D721Med (cell line): ENCODE results near the gene HNRNPA3.
"Not testable (repeated sequence)": the region's sequence is repeated elsewhere in the genome, so short reads cannot be mapped to it uniquely, and the experiment has no call there.

Source experiments
- DNase-seq: peaks from one replicate; pipeline ENCODE4 v3.0.0; 2011; ENCODE audit warnings: low spot score; ENCODE audit not compliant: insufficient read length
- FAIRE-seq: peaks from 2 replicates; lab custom pipeline; 2011; peaks lifted over from hg19 to GRCh38; lab: Jason Lieb, UNC
- TF ChIP-seq, protein P1 (sequence below): IDR thresholded peaks from 2 replicates; pipeline ENCODE4 v1.5.1; 2012; ENCODE audit warnings: mild to moderate bottlenecking, control low read depth; ENCODE audit not compliant: insufficient read depth; ENCODE audit errors: missing control alignments

Gene HNRNPA3

DNA sequence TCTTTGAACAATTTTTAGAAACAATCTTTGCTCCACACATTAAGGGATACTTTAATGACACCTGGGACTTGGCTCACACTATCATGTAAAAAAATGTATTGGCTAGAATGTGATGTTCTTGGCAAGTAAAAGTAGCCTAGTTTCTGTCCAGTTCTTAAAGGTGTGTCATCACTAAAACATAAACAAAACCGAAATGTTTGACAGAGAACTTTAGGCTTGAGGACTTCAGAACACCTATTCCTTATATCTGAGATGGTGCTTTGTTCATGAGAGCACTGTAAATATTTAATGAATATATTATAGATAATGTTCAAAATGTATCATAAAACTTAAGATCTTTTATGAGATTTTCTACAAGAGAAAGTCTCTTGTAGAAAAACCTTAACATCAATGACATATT lies 19.8 kb upstream of the HNRNPA3 start:
- FAIRE-seq (no peak), DNase-seq (no peak)
- TF ChIP-seq, protein P1, sequence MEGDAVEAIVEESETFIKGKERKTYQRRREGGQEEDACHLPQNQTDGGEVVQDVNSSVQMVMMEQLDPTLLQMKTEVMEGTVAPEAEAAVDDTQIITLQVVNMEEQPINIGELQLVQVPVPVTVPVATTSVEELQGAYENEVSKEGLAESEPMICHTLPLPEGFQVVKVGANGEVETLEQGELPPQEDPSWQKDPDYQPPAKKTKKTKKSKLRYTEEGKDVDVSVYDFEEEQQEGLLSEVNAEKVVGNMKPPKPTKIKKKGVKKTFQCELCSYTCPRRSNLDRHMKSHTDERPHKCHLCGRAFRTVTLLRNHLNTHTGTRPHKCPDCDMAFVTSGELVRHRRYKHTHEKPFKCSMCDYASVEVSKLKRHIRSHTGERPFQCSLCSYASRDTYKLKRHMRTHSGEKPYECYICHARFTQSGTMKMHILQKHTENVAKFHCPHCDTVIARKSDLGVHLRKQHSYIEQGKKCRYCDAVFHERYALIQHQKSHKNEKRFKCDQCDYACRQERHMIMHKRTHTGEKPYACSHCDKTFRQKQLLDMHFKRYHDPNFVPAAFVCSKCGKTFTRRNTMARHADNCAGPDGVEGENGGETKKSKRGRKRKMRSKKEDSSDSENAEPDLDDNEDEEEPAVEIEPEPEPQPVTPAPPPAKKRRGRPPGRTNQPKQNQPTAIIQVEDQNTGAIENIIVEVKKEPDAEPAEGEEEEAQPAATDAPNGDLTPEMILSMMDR, result no peak

DNA sequence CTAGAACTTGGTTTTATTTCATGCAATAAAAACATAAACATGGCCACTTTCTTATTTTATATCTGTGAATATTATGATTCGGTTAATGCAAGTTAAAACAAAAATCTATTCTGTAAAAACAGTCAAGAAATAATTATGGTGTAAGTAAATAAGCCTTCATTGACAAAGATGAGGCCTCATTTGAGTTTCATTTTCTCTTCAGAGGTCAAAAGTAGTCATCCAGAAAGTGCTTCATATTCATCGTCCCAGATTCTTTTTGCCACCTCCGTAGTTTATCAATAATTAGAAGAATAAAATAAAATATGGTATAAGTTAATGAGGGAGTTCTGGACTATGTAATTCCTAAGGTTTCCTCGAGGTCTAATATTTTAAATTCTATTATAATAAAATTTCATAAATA lies 19.4 kb upstream of the HNRNPA3 start:
- DNase-seq (no peak), FAIRE-seq (no peak)
- TF ChIP-seq, protein P1, result no peak

- DNase-seq (no peak), FAIRE-seq (no peak)
- TF ChIP-seq, protein P1, result no peak
Observed at GRCh38 chr2:177195194-177195593, 17.4 kb upstream of the HNRNPA3 start.

DNA sequence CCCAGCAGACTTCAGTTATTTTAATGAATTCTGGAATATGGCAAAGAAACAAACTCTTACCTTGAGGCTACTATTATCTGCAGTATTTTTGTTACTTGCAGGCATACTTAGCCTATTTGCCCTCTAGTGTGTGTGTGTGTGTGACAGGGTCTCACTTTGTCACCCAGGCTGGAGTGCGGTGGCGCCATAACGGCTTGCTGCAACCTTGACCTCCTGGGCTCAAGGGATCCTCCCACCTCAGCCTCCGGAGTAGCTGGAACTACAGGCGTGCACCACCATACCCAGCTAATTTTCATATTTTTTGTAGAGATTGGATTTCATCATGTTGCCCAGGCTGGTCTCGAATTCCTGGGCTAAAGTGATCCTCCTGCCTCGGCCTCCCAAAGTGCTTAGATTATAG lies 12.2 kb upstream of the HNRNPA3 start:
- not testable (repeated sequence) for FAIRE-seq, DNase-seq

DNA sequence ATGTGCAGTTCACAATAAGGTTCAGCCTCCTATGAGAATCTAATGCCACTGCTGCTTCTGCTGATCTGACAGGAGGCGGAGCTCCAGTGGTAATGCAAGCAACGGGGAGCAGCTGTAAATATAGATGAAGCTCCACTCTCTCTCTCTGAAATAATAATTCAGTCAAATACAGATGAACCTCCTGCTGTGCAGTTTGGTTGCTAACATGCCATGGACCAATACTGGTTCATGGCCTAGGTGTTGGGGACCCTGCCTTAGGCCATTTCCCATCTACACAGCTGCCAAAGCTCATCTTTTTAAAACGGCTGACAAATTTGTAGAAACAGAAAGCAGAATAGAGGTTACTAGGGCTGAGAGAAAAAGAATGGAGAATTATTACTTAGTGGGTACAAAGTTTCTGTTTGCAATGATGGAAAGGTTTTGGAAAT lies 10.7 kb upstream of the HNRNPA3 start:
- no peak for DNase-seq
- TF ChIP-seq, protein P1, result no peak
- no peak for FAIRE-seq

GRCh38 chr2:177204417-177204816 lies 8.2 kb upstream of the HNRNPA3 start:
- DNase-seq, result no peak
- no peak for FAIRE-seq
- TF ChIP-seq, protein P1, result no peak

DNA sequence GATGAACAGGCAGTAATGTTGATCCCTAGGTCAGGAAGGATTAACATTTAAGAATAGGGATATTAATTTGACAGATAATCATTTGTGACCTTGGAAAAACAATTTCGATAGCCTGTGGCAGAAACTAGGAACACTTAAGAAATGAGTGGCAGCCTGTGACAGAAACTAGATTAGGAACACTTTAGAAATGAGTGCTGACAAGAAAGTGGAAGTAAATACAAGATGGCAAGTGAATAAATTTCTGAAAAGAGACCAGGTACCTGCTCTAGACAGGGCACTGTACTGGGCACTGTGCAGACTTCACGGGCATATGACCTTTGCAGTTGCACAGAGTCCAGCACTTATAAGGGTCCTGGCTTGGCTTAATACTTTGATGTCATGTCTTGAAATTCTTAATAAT lies 5.5 kb upstream of the HNRNPA3 start:
- TF ChIP-seq, protein P1, result no peak
- no peak for FAIRE-seq
- DNase-seq, result no peak

DNA sequence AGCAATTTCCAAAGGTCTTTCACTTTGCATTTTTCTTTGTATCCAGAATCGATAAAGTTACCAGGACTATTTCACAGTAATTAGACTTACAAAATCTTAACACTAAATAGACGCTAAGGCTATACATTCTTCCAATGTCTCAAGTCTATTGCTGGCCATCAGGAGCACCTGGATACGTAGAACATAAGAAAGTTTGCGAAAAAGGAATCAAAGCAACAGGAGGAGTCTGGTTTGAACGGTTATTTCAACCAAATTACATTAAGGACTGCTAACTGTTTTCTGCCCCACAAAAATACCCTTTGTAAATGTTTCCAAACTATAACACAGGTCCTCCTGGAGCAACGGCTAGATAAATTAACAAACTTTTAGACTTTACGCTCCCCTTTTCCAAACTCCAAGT lies 1.4 kb upstream of the HNRNPA3 start:
- DNase-seq (no peak), FAIRE-seq (no peak)
- TF ChIP-seq, protein P1, result no peak
